RPMI7951 (cell line): ENCODE data around the gene TMEM39A. TPM values are rescaled to one million over a fixed set of nuclear protein-coding genes. Genes with fewer than 3 reads are reported as not detected.

Experiments
- DNase-seq: peaks from one replicate; pipeline ENCODE4 v3.0.0-alpha.2; 2012; ENCODE audit warnings: low read depth
- total RNA-seq: library from RNA; depleted of rRNA; stranded (reverse); fragments of >200 nt; shearing (Covaris generic); gene quantifications from 2 replicates; pipeline ENCODE4 v1.2.3, GENCODE V29; 2014

Gene TMEM39A
- total RNA-seq, 1 experiment from 2014 or later = 39.4 TPM

- DNase-seq = no peak
Observed at GRCh38 chr3:119456469-119456868, 6.9 kb downstream of the TMEM39A start.

GRCh38 chr3:119453822-119454221 is 9.6 kb downstream of the TMEM39A start:
- no peak for DNase-seq

GRCh38 chr3:119444590-119444989 is 18.8 kb downstream of the TMEM39A start:
- no peak for DNase-seq

GRCh38 chr3:119443179-119443578 is 20.2 kb downstream of the TMEM39A start:
- DNase-seq = no peak

- no peak for DNase-seq
Observed at GRCh38 chr3:119437691-119438258, 25.6 kb downstream of the TMEM39A start.

GRCh38 chr3:119436977-119437376 is 26.4 kb downstream of the TMEM39A start:
- no peak for DNase-seq

GRCh38 chr3:119434703-119435102 is 28.7 kb downstream of the TMEM39A start:
- DNase-seq = no peak

GRCh38 chr3:119433613-119434325 is 29.6 kb downstream of the TMEM39A start:
- no peak for DNase-seq

- DNase-seq = no peak
Observed at GRCh38 chr3:119428538-119428937, 34.9 kb downstream of the TMEM39A start.

- DNase-seq = no peak
Observed at GRCh38 chr3:119427669-119428068, 35.7 kb downstream of the TMEM39A start.

- DNase-seq = no peak
Observed at GRCh38 chr3:119420196-119420595, 43.2 kb downstream of the TMEM39A start.

GRCh38 chr3:119418641-119419040 is 44.8 kb downstream of the TMEM39A start:
- DNase-seq = no peak

GRCh38 chr3:119417771-119418512 is 45.5 kb downstream of the TMEM39A start:
- no peak for DNase-seq

- no peak for DNase-seq
Observed at GRCh38 chr3:119416873-119417272, 46.5 kb downstream of the TMEM39A start.

- no peak for DNase-seq
Observed at GRCh38 chr3:119413603-119414280, 49.7 kb downstream of the TMEM39A start.

- no peak for DNase-seq
Observed at GRCh38 chr3:119409844-119410243, 53.6 kb downstream of the TMEM39A start.

- DNase-seq = no peak
Observed at GRCh38 chr3:119408243-119408950, 55.0 kb downstream of the TMEM39A start.

- DNase-seq = no peak
Observed at GRCh38 chr3:119405315-119405714, 58.1 kb downstream of the TMEM39A start.

- DNase-seq = no peak
Observed at GRCh38 chr3:119403201-119403600, 60.2 kb downstream of the TMEM39A start.

- no peak for DNase-seq
Observed at GRCh38 chr3:119402791-119403190, 60.6 kb downstream of the TMEM39A start.

GRCh38 chr3:119401503-119402440 is 61.6 kb downstream of the TMEM39A start:
- no peak for DNase-seq
